ENCODE data around the gene DEPP1. TPM values are rescaled to one million over a fixed set of nuclear protein-coding genes. Genes with fewer than 3 reads are reported as not detected.

DEPP1 gene
- total and polyA plus RNA-seq, 5 donors from 2014 or later = 0.44 TPM; not detected in 4

- H3K4me1 Mint-ChIP-seq = no peaks in the 10 kb centered on the region
- no peaks in the 10 kb centered on the region for H3K9me3 Mint-ChIP-seq
- peaks cover 8% of the 10 kb centered on the region for H3K27me3 Mint-ChIP-seq
- H3K27ac ChIP-seq (ENCODE audit: insufficient read depth, low read length, poor library complexity, severe bottlenecking) = no peak overlapping the region
- H3K9me3 ChIP-seq (ENCODE audit: control insufficient read depth in 2 of 2, low read length in 2 of 2) = no peaks in the 10 kb centered on the region
- no peaks in the 10 kb centered on the region for H3K36me3 Mint-ChIP-seq
- no peak overlapping the region for H3K4me3 ChIP-seq (ENCODE audit: low read depth, low read length)
- DNase-seq (no peak), ATAC-seq (ENCODE audit: low read depth in 2 of 2) (no peak)
- peak overlapping the region in 1 of 3 donors; percentile 43 for H3K27ac Mint-ChIP-seq
- no peaks in the 10 kb centered on the region for H3K27me3 ChIP-seq (ENCODE audit: control insufficient read depth, insufficient read depth, low read length)
- no peaks in the 10 kb centered on the region for H3K36me3 ChIP-seq (ENCODE audit: control insufficient read depth, insufficient read depth, low read length)
- no peak overlapping the region for H3K4me3 Mint-ChIP-seq
- no peaks in the 10 kb centered on the region for H3K4me1 ChIP-seq (ENCODE audit: control insufficient read depth, insufficient read depth, low read length, poor library complexity, severe bottlenecking)
Observed at GRCh38 chr10:44986670-44987069, 8.1 kb upstream of the DEPP1 start.

- Mint-ChIP-seq H3K27me3 (peaks cover 8% of the 10 kb centered on the region), H3K4me1 (no peaks in the 10 kb centered on the region), H3K9me3 (no peaks in the 10 kb centered on the region), H3K36me3 (no peaks in the 10 kb centered on the region), H3K4me3 (no peak overlapping the region), H3K27ac (no peak overlapping the region)
- no peak overlapping the region for H3K27ac ChIP-seq (ENCODE audit: insufficient read depth, low read length, poor library complexity, severe bottlenecking)
- no peak overlapping the region for H3K4me3 ChIP-seq (ENCODE audit: low read depth, low read length)
- ATAC-seq (ENCODE audit: low read depth in 2 of 2) = no peak
- no peaks in the 10 kb centered on the region for H3K9me3 ChIP-seq (ENCODE audit: control insufficient read depth in 2 of 2, low read length in 2 of 2)
- no peaks in the 10 kb centered on the region for H3K36me3 ChIP-seq (ENCODE audit: control insufficient read depth, insufficient read depth, low read length)
- H3K27me3 ChIP-seq (ENCODE audit: control insufficient read depth, insufficient read depth, low read length) = no peaks in the 10 kb centered on the region
- DNase-seq = no peak
- H3K4me1 ChIP-seq (ENCODE audit: control insufficient read depth, insufficient read depth, low read length, poor library complexity, severe bottlenecking) = no peaks in the 10 kb centered on the region
Observed at GRCh38 chr10:44986179-44986578, 7.6 kb upstream of the DEPP1 start.

GRCh38 chr10:44985175-44985681 is 6.6 kb upstream of the DEPP1 start:
- Mint-ChIP-seq H3K9me3 (no peaks in the 10 kb centered on the region), H3K36me3 (no peaks in the 10 kb centered on the region), H3K4me3 (no peak overlapping the region), H3K27me3 (peaks cover 8% of the 10 kb centered on the region), H3K4me1 (no peaks in the 10 kb centered on the region), H3K27ac (no peak overlapping the region)
- H3K4me1 ChIP-seq (ENCODE audit: control insufficient read depth, insufficient read depth, low read length, poor library complexity, severe bottlenecking) = no peaks in the 10 kb centered on the region
- H3K9me3 ChIP-seq (ENCODE audit: control insufficient read depth in 2 of 2, low read length in 2 of 2) = no peaks in the 10 kb centered on the region
- no peak for ATAC-seq (ENCODE audit: low read depth in 2 of 2)
- H3K27ac ChIP-seq (ENCODE audit: insufficient read depth, low read length, poor library complexity, severe bottlenecking) = no peak overlapping the region
- DNase-seq = no peak
- H3K36me3 ChIP-seq (ENCODE audit: control insufficient read depth, insufficient read depth, low read length) = no peaks in the 10 kb centered on the region
- no peaks in the 10 kb centered on the region for H3K27me3 ChIP-seq (ENCODE audit: control insufficient read depth, insufficient read depth, low read length)
- no peak overlapping the region for H3K4me3 ChIP-seq (ENCODE audit: low read depth, low read length)

GRCh38 chr10:44984671-44985101 is 6.1 kb upstream of the DEPP1 start:
- no peaks in the 10 kb centered on the region for H3K4me1 ChIP-seq (ENCODE audit: control insufficient read depth, insufficient read depth, low read length, poor library complexity, severe bottlenecking)
- H3K27me3 ChIP-seq (ENCODE audit: control insufficient read depth, insufficient read depth, low read length) = no peaks in the 10 kb centered on the region
- Mint-ChIP-seq H3K4me3 (no peak overlapping the region), H3K4me1 (no peaks in the 10 kb centered on the region), H3K9me3 (no peaks in the 10 kb centered on the region), H3K36me3 (no peaks in the 10 kb centered on the region), H3K27ac (no peak overlapping the region), H3K27me3 (peaks cover 4% of the 10 kb centered on the region)
- ATAC-seq (ENCODE audit: low read depth in 2 of 2) = no peak
- H3K4me3 ChIP-seq (ENCODE audit: low read depth, low read length) = no peak overlapping the region
- no peak overlapping the region for H3K27ac ChIP-seq (ENCODE audit: insufficient read depth, low read length, poor library complexity, severe bottlenecking)
- H3K36me3 ChIP-seq (ENCODE audit: control insufficient read depth, insufficient read depth, low read length) = no peaks in the 10 kb centered on the region
- no peaks in the 10 kb centered on the region for H3K9me3 ChIP-seq (ENCODE audit: control insufficient read depth in 2 of 2, low read length in 2 of 2)
- no peak for DNase-seq

GRCh38 chr10:44983895-44984278 is 5.3 kb upstream of the DEPP1 start:
- no peak for DNase-seq
- Mint-ChIP-seq H3K4me3 (no peak overlapping the region), H3K27me3 (peaks cover 4% of the 10 kb centered on the region), H3K4me1 (no peaks in the 10 kb centered on the region), H3K36me3 (no peaks in the 10 kb centered on the region), H3K9me3 (no peaks in the 10 kb centered on the region), H3K27ac (no peak overlapping the region)
- no peaks in the 10 kb centered on the region for H3K27me3 ChIP-seq (ENCODE audit: control insufficient read depth, insufficient read depth, low read length)
- ATAC-seq (ENCODE audit: low read depth in 2 of 2) = no peak
- no peak overlapping the region for H3K27ac ChIP-seq (ENCODE audit: insufficient read depth, low read length, poor library complexity, severe bottlenecking)
- no peaks in the 10 kb centered on the region for H3K4me1 ChIP-seq (ENCODE audit: control insufficient read depth, insufficient read depth, low read length, poor library complexity, severe bottlenecking)
- no peak overlapping the region for H3K4me3 ChIP-seq (ENCODE audit: low read depth, low read length)
- no peaks in the 10 kb centered on the region for H3K9me3 ChIP-seq (ENCODE audit: control insufficient read depth in 2 of 2, low read length in 2 of 2)
- no peaks in the 10 kb centered on the region for H3K36me3 ChIP-seq (ENCODE audit: control insufficient read depth, insufficient read depth, low read length)

DNA sequence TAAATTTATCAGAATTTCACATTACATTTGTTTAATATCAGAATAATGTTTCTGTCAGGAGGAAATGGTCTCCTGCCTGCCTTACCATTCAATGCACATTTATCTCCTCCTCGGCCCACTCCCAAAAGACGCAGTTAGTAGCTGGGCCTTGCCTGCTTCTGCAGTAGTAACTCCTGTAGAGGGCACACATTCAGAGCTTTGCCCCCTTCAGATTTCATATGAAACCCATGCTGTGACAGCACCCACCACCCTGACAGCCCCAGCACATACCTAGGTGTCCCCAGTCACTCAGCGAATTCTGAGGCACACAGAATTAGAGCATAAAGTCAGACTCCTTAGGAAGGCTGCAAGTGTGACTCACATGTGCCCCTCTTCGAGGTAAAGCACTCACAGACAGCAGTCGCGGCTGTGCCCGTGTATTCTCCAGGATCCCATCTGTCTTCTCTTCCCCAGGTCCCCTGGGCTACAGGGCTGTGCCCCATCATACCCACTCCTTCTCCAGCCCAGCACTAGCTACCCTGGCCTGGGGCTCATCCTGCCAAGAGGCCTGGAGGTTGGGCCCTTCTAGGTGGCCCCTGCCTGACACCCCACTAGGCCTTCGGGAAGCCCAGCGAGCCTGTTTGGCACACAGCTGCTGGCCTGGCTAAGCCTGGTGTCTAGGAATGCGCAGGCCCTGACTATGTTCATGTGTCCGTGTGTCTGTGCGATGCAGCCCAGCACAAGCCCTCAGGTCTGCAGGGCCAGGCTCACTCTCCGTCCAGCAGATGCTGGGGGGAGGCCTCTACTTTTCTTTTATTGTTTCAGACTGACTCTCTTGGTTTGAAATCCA is 4.7 kb upstream of the DEPP1 start:
- H3K27ac Mint-ChIP-seq = no peak overlapping the region
- peaks cover 0 to 3% (median 0%) of the 10 kb centered on the region in 4 donors for H3K4me1 Mint-ChIP-seq
- H3K4me3 ChIP-seq (ENCODE audit: low read depth, low read length) = no peak overlapping the region
- no peaks in the 10 kb centered on the region for H3K36me3 ChIP-seq (ENCODE audit: control insufficient read depth, insufficient read depth, low read length)
- ATAC-seq (ENCODE audit: low read depth in 2 of 2) (no peak), DNase-seq (no peak)
- peaks cover 4% of the 10 kb centered on the region for H3K27me3 Mint-ChIP-seq
- H3K4me1 ChIP-seq (ENCODE audit: control insufficient read depth, insufficient read depth, low read length, poor library complexity, severe bottlenecking) = no peaks in the 10 kb centered on the region
- no peaks in the 10 kb centered on the region for H3K9me3 Mint-ChIP-seq
- H3K27me3 ChIP-seq (ENCODE audit: control insufficient read depth, insufficient read depth, low read length) = no peaks in the 10 kb centered on the region
- H3K27ac ChIP-seq (ENCODE audit: insufficient read depth, low read length, poor library complexity, severe bottlenecking) = no peak overlapping the region
- H3K9me3 ChIP-seq (ENCODE audit: control insufficient read depth in 2 of 2, low read length in 2 of 2) = no peaks in the 10 kb centered on the region
- H3K4me3 Mint-ChIP-seq = no peak overlapping the region
- no peaks in the 10 kb centered on the region for H3K36me3 Mint-ChIP-seq

- Mint-ChIP-seq H3K4me1 (peaks cover 0 to 3% (median 0%) of the 10 kb centered on the region in 4 donors), H3K4me3 (no peak overlapping the region), H3K27me3 (peaks cover 4% of the 10 kb centered on the region), H3K9me3 (no peaks in the 10 kb centered on the region), H3K36me3 (no peaks in the 10 kb centered on the region), H3K27ac (no peak overlapping the region)
- Histone ChIP-seq H3K27me3 (ENCODE audit: control insufficient read depth, insufficient read depth, low read length) (no peaks in the 10 kb centered on the region), H3K36me3 (ENCODE audit: control insufficient read depth, insufficient read depth, low read length) (no peaks in the 10 kb centered on the region), H3K9me3 (ENCODE audit: control insufficient read depth in 2 of 2, low read length in 2 of 2) (no peaks in the 10 kb centered on the region), H3K4me3 (ENCODE audit: low read depth, low read length) (no peak overlapping the region), H3K27ac (ENCODE audit: insufficient read depth, low read length, poor library complexity, severe bottlenecking) (no peak overlapping the region), H3K4me1 (ENCODE audit: control insufficient read depth, insufficient read depth, low read length, poor library complexity, severe bottlenecking) (no peaks in the 10 kb centered on the region)
- no peak for DNase-seq
- ATAC-seq (ENCODE audit: low read depth in 2 of 2) = no peak
Observed at GRCh38 chr10:44982496-44982895, 3.9 kb upstream of the DEPP1 start.

DNA sequence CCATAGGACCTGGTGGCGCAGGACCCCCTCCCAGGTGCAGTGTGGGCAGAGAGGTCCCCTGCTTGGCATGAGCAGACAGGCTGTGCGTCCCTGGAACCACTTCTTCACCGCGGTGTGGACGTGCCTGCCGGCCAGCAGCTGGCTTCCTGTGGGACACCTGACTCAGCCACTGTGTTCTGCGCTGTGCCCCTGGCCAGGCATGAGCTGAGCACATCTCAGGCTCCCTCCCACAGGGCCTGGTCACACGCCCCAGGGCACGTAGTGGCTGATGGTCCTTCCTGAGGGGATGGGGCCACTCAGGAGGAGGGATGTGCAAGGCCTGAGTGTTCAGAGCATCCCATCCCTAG is 3.5 kb upstream of the DEPP1 start:
- H3K4me1 ChIP-seq (ENCODE audit: control insufficient read depth, insufficient read depth, low read length, poor library complexity, severe bottlenecking) = no peaks in the 10 kb centered on the region
- H3K9me3 ChIP-seq (ENCODE audit: control insufficient read depth in 2 of 2, low read length in 2 of 2) = no peaks in the 10 kb centered on the region
- peaks cover 7% of the 10 kb centered on the region for H3K27me3 Mint-ChIP-seq
- H3K27ac Mint-ChIP-seq = no peak overlapping the region
- no peak overlapping the region for H3K27ac ChIP-seq (ENCODE audit: insufficient read depth, low read length, poor library complexity, severe bottlenecking)
- no peaks in the 10 kb centered on the region for H3K9me3 Mint-ChIP-seq
- H3K4me1 Mint-ChIP-seq = peaks cover 0 to 3% (median 0%) of the 10 kb centered on the region in 4 donors
- H3K4me3 ChIP-seq (ENCODE audit: low read depth, low read length) = no peak overlapping the region
- no peaks in the 10 kb centered on the region for H3K27me3 ChIP-seq (ENCODE audit: control insufficient read depth, insufficient read depth, low read length)
- no peak overlapping the region for H3K4me3 Mint-ChIP-seq
- no peak for DNase-seq
- ATAC-seq (ENCODE audit: low read depth in 2 of 2) = no peak
- no peaks in the 10 kb centered on the region for H3K36me3 Mint-ChIP-seq
- H3K36me3 ChIP-seq (ENCODE audit: control insufficient read depth, insufficient read depth, low read length) = no peaks in the 10 kb centered on the region
